ENCODE measurements around the gene RBKS. TPM values are rescaled to one million over a fixed set of nuclear protein-coding genes. Genes with fewer than 3 reads are reported as not detected.
A peak's percentile ranks its signal among the peaks of the same experiment; 100 is the strongest.

The RBKS gene
- total and polyA plus RNA-seq, 12 donors: 0.88 to 9.1 (median 5.0) TPM

GRCh38 chr2:27800856-27801255 is 89.3 kb downstream of the RBKS start:
- Histone ChIP-seq H3K4me3 (no peak overlapping the region), H3K27me3 (no peaks in the 10 kb centered on the region), H3K4me1 (peaks cover 9 to 73% (median 47%) of the 10 kb centered on the region in 9 donors), H3K27ac (peak overlapping the region in 8 of 10 donors; percentile 64 to 98 (median 94)), H3K9me3 (no peaks in the 10 kb centered on the region), H3K36me3 (no peaks in the 10 kb centered on the region)
- TF ChIP-seq CTCF (IDR thresholded peaks at IDR 0.05): no peak
- intact Hi-C loops (cut with DNase I): loop anchor here in 1 of 10 donors (10.0 kb wide), 1 partner anchor 84 kb away; no protein-coding TSS in a partner anchor
- DNase-seq (no peak), ATAC-seq (peak in 3 of 8 donors; percentile 12 to 61 (median 22))
- 60 to 74% methylated on average over 6 of the region's 6 CpGs for WGBS, 2 donors

GRCh38 chr2:27799646-27800010 is 90.6 kb downstream of the RBKS start:
- no peak for DNase-seq
- ATAC-seq: peak in 2 of 8 donors; percentile 15 to 18
- intact Hi-C loops (cut with DNase I): loop anchor here in 4 of 10 donors (5.0 to 10.0 kb wide), 4 partner anchors 82 to 598 kb away; partner anchors contain the start of gene FOSL2 (in 1 of the 4)
- Histone ChIP-seq H3K27ac (peak overlapping the region in 9 of 10 donors; percentile 57 to 98 (median 91)), H3K9me3 (no peaks in the 10 kb centered on the region), H3K27me3 (no peaks in the 10 kb centered on the region), H3K4me1 (peaks cover 9 to 81% (median 55%) of the 10 kb centered on the region in 9 donors), H3K36me3 (no peaks in the 10 kb centered on the region), H3K4me3 (no peak overlapping the region)
- WGBS, 2 donors: 78 to 82% methylated on average over 4 of the region's 4 CpGs
- TF ChIP-seq CTCF (IDR thresholded peaks at IDR 0.05): no peak

GRCh38 chr2:27798948-27799645 is 91.1 kb downstream of the RBKS start:
- H3K36me3 ChIP-seq: no peaks in the 10 kb centered on the region
- no peaks in the 10 kb centered on the region for H3K27me3 ChIP-seq
- H3K27ac ChIP-seq: peak overlapping the region in 9 of 10 donors; percentile 57 to 98 (median 91)
- no peak overlapping the region for H3K4me3 ChIP-seq
- no peak for TF ChIP-seq CTCF (IDR thresholded peaks at IDR 0.05)
- H3K4me1 ChIP-seq: peaks cover 9 to 76% (median 55%) of the 10 kb centered on the region in 9 donors
- 51 to 54% methylated on average over 11 of the region's 11 CpGs for WGBS, 2 donors
- no peaks in the 10 kb centered on the region for H3K9me3 ChIP-seq
- intact Hi-C loops (cut with DNase I): loop anchor here in 3 of 10 donors (5.0 to 10.0 kb wide), 3 partner anchors 82 to 598 kb away; partner anchors contain the start of gene FOSL2 (in 1 of the 3)
- DNase-seq (peak in 1 of 2 donors; percentile 61), ATAC-seq (peak in 7 of 8 donors; percentile 26 to 76 (median 60))

GRCh38 chr2:27798486-27798885 is 91.7 kb downstream of the RBKS start:
- Histone ChIP-seq H3K36me3 (no peaks in the 10 kb centered on the region), H3K4me3 (no peak overlapping the region), H3K9me3 (no peaks in the 10 kb centered on the region), H3K27ac (peak overlapping the region; percentile 17 to 98 (median 92)), H3K4me1 (peaks cover 9 to 75% (median 55%) of the 10 kb centered on the region in 9 donors), H3K27me3 (no peaks in the 10 kb centered on the region)
- DNase-seq (no peak), ATAC-seq (no peak)
- 90 to 93% methylated on average over 7 of the region's 7 CpGs for whole genome bisulfite sequencing, 2 donors
- intact Hi-C loops (cut with DNase I): loop anchor here in 3 of 10 donors (5.0 to 10.0 kb wide), 3 partner anchors 81 to 599 kb away; partner anchors contain the start of gene FOSL2 (in 1 of the 3)
- TF ChIP-seq CTCF (IDR thresholded peaks at IDR 0.05): no peak

Measured in heart right ventricle (tissue), 16 donors.